KMS-11 (cell line): Measurements from ENCODE around the gene IFNE.

Source experiments
- H2AFZ ChIP-seq: fragments of 200-600 bp; sonication (generic); 2 replicates; pipeline ENCODE4 v1.6.1; 2016; ENCODE audit warnings: antibody characterized with exemption, mixed run types, low read depth
- H3K27ac ChIP-seq: fragments of 200-600 bp; sonication (generic); 2 replicates; pipeline ENCODE4 v1.6.1; 2016; ENCODE audit warnings: mild to moderate bottlenecking, mixed run types
- H3K27me3 ChIP-seq: fragments of 200-600 bp; sonication (generic); 2 replicates; pipeline ENCODE4 v1.6.1; 2017; ENCODE audit warnings: mild to moderate bottlenecking, low read depth, mixed run types, moderate library complexity; ENCODE audit not compliant: insufficient read depth
- H3K36me3 ChIP-seq: fragments of 200-600 bp; sonication (generic); 2 replicates; pipeline ENCODE4 v1.6.1; 2017; ENCODE audit warnings: mild to moderate bottlenecking, mixed run types; ENCODE audit not compliant: insufficient read depth
- H3K4me1 ChIP-seq: fragments of 200-600 bp; sonication (generic); 2 replicates; pipeline ENCODE4 v1.6.1; 2016; ENCODE audit warnings: mild to moderate bottlenecking, low read depth, mixed run types; ENCODE audit not compliant: poor library complexity, severe bottlenecking
- H3K4me2 ChIP-seq: fragments of 200-600 bp; sonication (generic); 2 replicates; pipeline ENCODE4 v1.7.0; 2016; ENCODE audit warnings: mild to moderate bottlenecking, mixed run types
- H3K4me3 ChIP-seq: fragments of 200-600 bp; sonication (generic); IDR thresholded peaks from 2 replicates; pipeline ENCODE4 v1.6.1; 2017; ENCODE audit warnings: low read depth, low read length, mixed read lengths; ENCODE audit not compliant: insufficient read depth
- H3K79me2 ChIP-seq: fragments of 200-600 bp; sonication (generic); 2 replicates; pipeline ENCODE4 v1.6.1; 2016; ENCODE audit warnings: low read depth, mixed run types; ENCODE audit not compliant: insufficient read depth
- H3K9ac ChIP-seq: fragments of 200-600 bp; sonication (generic); 2 replicates; pipeline ENCODE4 v1.6.1; 2016; ENCODE audit warnings: mild to moderate bottlenecking, mixed run types
- H4K20me1 ChIP-seq: fragments of 200-600 bp; sonication (generic); 2 replicates; pipeline ENCODE4 v1.6.1; 2016; ENCODE audit warnings: mild to moderate bottlenecking, mixed run types; ENCODE audit not compliant: insufficient read depth
- TF ChIP-seq, protein P1 (sequence below): fragments of 200-600 bp; sonication (generic); conservative IDR thresholded peaks from 2 replicates; pipeline ENCODE4 v1.6.1; 2017; ENCODE audit warnings: low read depth, mild to moderate bottlenecking, antibody characterized with exemption, low read length, moderate library complexity, mixed read lengths

IFNE gene

GRCh38 chr9:21524099-21524830, 42.2 kb upstream of the IFNE start:
- H3K4me3 ChIP-seq, result no peak overlapping the region
- H3K9ac ChIP-seq, result no peak overlapping the region
- H4K20me1 ChIP-seq, result no peaks in the 10 kb centered on the region
- H3K27me3 ChIP-seq, result no peaks in the 10 kb centered on the region
- TF ChIP-seq, protein P1, sequence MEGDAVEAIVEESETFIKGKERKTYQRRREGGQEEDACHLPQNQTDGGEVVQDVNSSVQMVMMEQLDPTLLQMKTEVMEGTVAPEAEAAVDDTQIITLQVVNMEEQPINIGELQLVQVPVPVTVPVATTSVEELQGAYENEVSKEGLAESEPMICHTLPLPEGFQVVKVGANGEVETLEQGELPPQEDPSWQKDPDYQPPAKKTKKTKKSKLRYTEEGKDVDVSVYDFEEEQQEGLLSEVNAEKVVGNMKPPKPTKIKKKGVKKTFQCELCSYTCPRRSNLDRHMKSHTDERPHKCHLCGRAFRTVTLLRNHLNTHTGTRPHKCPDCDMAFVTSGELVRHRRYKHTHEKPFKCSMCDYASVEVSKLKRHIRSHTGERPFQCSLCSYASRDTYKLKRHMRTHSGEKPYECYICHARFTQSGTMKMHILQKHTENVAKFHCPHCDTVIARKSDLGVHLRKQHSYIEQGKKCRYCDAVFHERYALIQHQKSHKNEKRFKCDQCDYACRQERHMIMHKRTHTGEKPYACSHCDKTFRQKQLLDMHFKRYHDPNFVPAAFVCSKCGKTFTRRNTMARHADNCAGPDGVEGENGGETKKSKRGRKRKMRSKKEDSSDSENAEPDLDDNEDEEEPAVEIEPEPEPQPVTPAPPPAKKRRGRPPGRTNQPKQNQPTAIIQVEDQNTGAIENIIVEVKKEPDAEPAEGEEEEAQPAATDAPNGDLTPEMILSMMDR, result no peak
- no peaks in the 10 kb centered on the region for H3K4me1 ChIP-seq
- no peak overlapping the region for H3K4me2 ChIP-seq
- H2AFZ ChIP-seq, result no peak overlapping the region
- no peak overlapping the region for H3K27ac ChIP-seq
- no peaks in the 10 kb centered on the region for H3K79me2 ChIP-seq
- no peaks in the 10 kb centered on the region for H3K36me3 ChIP-seq

DNA sequence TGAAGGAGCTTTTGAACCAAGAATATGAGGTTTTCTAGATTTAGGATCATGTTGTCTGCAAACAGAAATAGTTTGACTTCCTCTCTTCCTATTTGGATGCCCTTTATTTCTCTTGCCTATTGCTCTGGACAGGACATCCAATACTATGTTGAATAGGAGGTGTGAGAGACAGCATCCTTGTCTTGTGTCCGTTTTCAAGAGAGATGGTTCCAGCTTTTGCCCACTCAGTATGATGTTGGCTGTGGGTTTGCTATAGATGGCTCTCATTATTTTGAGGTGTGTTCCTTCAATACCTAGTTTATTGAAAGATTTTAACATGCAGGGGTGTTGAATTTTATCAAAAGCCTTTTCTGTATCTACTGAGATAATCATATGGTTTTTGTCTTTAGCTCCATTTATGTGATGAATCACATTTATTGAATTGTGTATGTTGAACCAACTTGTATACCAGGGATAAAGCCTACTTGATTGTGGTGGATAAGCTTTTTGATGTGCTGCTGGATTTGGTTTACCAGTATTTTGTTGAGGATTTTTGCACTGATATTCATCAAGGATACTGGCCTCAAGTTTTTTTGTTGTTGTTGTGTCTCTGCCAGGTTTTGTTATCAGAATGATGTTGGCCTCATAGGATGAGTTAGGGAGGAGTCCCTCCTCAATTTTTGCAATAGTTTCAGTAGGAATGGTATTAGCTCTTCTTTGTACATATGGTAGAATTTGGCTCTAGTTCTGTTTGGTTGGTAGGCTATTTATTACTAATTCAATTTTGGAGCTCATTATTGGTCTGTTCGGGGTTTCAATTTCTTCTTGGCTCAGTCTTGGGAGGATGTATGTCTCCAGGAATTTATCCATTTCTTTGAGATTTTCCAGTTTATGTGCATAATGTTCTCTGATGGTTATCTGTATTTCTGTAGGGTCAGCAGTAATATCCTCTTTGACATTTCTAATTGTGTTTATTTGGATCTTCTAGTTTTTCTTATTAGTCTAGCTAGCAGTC, 41.2 kb upstream of the IFNE start:
- TF ChIP-seq, protein P1, result no peak
- no peak overlapping the region for H3K27ac ChIP-seq
- no peak overlapping the region for H3K4me2 ChIP-seq
- H4K20me1 ChIP-seq, result no peaks in the 10 kb centered on the region
- H2AFZ ChIP-seq, result no peak overlapping the region
- H3K36me3 ChIP-seq, result no peaks in the 10 kb centered on the region
- H3K9ac ChIP-seq, result no peak overlapping the region
- H3K4me1 ChIP-seq, result no peaks in the 10 kb centered on the region
- H3K4me3 ChIP-seq, result no peak overlapping the region
- H3K79me2 ChIP-seq, result no peaks in the 10 kb centered on the region
- H3K27me3 ChIP-seq, result no peaks in the 10 kb centered on the region

GRCh38 chr9:21522348-21522747, 40.2 kb upstream of the IFNE start:
- no peak overlapping the region for H3K4me3 ChIP-seq
- H3K36me3 ChIP-seq, result no peaks in the 10 kb centered on the region
- H3K9ac ChIP-seq, result no peak overlapping the region
- no peaks in the 10 kb centered on the region for H3K27me3 ChIP-seq
- no peak overlapping the region for H3K4me2 ChIP-seq
- no peak overlapping the region for H3K27ac ChIP-seq
- no peaks in the 10 kb centered on the region for H3K4me1 ChIP-seq
- H4K20me1 ChIP-seq, result no peaks in the 10 kb centered on the region
- TF ChIP-seq, protein P1, result no peak
- no peak overlapping the region for H2AFZ ChIP-seq
- H3K79me2 ChIP-seq, result no peaks in the 10 kb centered on the region

- Histone ChIP-seq H3K79me2 (no peaks in the 10 kb centered on the region), H3K9ac (no peak overlapping the region), H3K4me1 (no peaks in the 10 kb centered on the region), H3K36me3 (no peaks in the 10 kb centered on the region), H2AFZ (no peak overlapping the region), H4K20me1 (no peaks in the 10 kb centered on the region), H3K27me3 (no peaks in the 10 kb centered on the region), H3K27ac (no peak overlapping the region), H3K4me2 (no peak overlapping the region), H3K4me3 (no peak overlapping the region)
- TF ChIP-seq, protein P1, result no peak
Observed at GRCh38 chr9:21521448-21521847, 39.3 kb upstream of the IFNE start.
